Putamen (tissue), 1 donor: ENCODE measurements around the gene UTY.

Source experiments
- DNase-seq: peaks from one replicate; pipeline ENCODE4 v3.0.0-alpha.2; 2016; ENCODE audit warnings: low spot score

UTY gene

DNA sequence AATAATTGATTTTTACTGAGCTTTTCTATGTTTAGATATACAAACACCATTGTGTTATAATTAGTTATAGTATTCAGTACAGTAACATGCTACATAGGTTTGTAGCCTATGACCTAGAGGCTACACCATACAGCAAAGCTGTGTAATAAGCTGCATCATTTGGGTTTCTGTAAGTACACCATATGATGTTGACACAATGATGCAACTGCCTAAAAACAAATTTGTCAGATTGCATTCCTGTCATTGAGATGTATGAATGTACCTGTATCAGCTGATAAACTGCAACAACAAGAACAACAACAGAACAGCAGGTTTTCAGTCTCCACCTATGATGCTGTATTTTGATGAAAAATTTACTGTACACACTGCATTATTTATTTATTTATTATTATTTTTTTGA, 64.3 kb downstream of the UTY start:
- DNase-seq, result no peak

DNA sequence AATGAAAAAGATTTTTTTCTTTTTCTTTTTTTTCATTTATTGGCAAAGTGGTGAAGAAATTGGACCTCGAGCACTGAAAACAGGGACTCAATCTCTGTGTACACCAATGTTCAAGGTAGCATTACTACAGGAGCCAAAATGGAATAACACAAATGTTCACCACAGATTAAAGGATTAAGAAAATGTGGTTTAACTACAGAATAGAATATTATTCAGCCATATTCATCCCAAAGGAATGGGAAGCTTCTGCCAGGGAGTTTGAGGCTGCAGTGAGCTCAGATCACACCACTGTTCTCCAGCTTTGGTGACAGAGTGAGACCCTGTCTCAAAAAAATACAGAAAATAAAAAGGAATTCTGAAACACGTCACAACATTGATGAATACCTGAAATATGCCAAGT, 81.0 kb downstream of the UTY start:
- no peak for DNase-seq

DNA sequence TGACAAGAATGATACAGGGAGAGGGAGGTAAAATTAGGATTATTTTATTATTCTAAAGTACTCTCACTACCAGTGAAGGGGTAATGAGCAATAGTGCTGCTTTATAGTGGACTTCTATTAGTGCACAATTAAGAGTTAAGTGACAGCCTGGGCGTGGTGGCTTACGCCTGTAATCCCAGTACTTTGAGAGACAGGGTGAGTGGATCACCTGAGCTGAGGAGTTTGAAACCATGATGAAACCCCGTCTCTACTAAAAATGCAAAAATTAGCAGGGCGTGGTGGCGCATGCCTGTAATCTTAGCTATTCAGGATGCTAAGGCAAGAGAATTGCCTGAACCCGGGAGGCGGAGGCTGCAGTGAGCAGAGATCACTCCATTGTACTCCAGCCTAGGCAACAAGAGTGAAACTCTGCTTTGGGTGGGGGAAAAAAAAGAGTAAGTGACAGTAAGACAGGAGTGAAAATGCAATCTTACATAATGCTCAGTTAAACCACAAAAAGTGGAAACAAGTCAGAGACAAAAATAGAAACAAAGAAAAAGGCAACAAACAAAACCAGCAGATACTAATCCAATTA, 98.6 kb downstream of the UTY start:
- DNase-seq, result no peak

DNA sequence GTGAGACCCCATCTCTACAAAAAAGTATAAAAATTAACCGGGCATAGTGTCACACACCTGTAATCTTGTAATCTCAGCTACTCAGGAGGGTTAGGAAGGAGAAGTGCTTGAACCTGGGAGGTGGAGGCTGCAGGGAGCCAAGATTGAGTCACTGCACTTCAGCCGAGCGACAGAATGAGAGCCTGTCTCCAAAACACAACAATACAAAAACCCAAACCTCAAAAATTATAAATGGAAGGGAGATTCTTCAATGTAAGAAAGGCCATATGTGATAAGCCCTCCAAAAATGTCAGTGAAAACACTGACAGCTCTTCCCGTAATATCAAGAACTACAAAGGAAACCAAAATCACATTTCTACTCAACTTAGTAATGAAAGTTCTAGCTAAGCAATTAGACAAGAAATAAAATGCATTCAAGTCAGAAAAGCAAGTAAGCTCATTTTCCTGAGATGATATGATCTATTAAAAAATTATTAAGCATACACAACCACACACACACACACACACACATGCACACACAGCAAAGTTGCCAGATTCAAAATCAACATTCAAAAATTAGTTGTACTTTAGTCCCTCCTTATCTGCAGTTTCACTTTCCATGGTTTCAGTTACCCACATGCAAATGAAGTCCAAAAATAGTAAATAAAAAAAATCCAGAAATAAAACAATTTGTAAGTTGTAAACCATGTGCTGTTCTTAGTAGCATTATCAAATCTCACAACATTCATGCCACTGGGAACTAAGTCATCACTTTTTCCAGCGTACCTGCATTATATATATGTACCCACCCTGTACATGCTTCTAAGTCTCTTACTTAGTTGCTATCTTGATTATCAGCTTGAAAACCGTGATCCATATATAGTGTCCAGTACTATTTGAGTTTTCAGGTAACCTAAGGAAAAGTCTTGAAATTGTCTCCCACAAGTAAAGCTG, 108.7 kb downstream of the UTY start:
- no peak for DNase-seq

DNA sequence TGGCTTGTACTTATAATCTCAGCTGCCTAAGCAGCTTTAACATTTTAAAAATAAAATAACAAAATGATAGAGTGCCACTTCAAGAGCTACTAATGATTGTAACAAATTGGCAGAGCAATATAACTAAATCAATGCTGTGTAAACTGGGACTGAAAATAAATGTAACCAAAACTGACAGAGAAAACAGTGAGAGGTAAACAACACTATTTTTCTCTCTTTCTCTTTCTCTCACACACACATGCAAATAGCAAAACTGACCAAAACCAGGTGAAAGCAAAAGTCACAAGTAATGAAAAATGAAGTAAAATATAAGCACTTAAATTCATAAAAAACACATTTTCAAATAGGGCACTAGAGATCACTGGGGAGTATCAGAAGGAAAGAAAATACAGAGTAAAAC, 109.6 kb downstream of the UTY start:
- no peak for DNase-seq

DNA sequence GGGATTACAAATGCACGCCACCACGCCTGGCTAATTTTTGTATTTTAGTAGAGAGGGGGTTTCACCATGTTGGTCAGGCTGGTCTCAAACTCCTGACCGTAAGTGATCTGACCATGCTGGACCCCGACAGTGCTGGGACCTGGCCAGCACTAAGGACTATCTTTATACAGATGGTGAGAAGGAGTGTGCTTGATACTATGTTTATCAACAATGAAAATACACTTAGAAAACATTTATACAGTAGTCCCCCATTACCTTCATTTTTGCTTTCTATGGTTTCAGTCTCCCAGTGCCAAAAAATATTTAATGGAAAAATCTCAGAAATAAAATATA, 111.4 kb downstream of the UTY start:
- no peak for DNase-seq

DNA sequence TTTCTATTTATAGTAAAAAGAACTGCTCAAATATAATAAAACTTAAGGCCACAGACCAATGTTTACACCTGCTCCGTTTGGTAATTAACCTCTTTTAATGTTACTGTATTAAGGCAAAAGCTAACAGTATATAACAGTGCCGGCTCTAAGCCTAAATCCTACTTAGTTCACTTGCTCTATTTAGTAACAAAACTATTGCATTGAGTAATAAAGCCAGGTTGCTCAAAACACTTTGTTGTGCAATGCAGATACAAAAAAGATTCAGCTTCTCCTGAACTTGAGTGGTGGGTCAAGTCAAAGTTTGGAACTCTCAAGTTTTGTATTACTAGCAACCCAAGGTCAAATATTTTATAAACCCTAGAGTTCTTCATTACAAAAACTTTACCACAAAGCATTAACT, 116.2 kb downstream of the UTY start:
- DNase-seq, result no peak

DNA sequence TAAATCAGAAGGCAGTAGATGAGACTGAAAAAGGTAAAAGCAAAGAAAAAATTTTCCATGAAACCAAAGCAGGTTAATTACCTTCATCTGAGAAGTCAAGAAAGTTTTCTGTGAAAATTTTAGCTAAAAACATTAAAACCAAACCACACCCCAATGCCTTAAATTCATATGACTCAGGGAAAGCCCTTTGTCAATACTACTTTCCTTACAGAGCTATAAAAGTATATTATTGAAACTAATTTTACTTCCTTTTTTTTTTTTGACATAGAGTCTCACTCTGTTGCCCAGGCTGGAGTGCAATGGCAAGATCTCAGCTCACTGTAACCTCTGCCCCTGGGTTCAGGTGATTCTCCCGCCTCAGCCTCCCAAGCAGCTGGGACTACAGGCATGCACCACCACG, 117.2 kb downstream of the UTY start:
- DNase-seq, result no peak

DNA sequence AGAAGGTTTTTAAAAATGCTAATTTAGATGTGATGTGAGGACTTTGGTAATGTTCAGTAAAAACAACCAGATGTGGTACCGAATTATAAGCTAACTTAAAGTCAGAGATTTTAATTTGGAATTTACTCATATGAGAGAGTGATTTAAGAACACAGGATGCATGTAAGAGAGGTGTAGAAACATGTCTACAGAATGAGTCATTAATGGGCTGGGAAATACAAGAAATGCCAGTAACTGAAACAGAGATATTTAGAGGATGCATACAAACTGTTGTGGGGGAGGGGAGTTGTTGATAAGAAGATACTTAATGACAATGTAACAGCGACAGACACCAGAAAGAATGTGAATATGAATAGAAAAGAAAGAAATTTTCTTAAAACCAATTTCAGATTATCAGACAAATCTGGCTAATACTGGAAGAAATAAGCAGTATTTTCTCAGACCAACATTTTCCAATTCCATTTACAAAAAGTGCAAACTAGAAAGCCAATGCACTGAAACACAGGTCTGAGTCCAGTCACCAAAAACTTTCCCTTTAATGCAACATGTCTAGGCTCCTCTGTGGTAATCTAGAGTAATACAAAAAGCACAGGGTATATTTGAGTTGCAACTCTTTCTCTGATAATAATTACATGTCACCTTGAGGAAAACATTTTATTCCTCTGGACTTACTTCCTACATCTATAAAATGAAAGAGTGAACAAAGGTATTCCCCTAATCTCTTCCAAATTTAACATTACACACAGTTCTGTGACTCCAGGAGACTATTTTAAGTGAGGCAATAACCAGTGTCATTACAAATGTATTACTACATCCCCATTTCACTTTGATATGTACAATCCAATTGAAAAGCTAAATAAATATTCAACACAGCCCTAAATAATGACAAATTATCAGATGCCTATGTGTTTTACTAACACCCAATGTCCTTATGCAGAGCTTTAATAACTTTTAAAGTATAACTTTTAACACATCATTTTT, 117.9 kb downstream of the UTY start:
- no peak for DNase-seq

DNA sequence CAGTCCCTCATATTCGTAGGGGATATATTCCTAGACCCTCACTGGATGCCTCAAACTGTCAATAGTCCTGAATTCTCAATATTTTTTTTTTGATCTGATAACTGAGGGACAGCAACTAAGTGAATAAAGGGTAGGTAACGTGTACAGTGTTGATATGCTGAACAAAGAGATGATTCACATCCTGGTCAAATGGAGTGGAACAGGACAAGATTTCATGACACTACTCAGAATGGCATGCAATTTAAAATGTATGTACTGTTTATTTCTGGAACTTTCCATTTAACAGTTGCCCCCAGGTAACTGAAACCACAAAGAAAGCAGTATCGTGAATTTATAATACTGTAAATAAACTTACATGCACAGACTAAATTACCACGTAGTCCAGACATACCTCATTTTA, 128.4 kb downstream of the UTY start:
- DNase-seq, result no peak

DNA sequence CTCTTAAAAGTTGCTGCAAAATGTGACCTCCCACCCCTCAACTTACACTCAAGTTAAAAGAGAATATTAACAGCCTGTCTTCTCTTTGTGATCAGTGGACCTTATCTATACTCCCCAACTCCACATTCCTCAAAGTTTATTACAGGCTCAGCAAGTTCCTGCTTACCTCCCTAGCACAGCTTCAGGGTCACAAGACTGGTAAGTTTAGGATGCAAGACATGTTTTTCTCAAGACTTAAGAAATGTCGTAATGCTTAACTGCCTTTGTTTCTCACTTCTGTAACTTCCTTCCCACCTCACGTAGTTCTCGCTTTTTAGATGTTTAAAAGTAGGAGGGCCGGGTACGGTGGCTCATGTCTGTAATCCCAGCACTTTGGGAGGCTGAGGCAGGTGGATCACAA, 132.7 kb downstream of the UTY start:
- DNase-seq, result no peak

DNA sequence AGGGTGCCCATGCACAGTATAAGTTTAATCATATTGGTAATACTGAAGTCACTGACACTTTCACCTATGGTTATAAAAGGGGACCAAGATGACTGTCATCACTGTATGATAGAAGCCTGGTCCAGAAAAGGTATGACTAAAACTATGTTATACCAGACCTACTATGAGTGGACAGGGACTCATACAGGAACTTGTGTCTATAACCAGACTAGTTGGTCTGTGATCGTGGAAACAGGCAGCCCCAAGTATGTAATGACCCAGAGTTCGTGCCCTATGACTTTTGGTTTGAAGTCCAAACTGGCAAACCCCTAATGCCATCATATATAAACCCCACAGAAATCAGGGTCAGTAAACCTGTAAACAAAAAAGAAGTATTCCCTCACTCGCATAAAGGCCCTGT, 134.3 kb downstream of the UTY start:
- DNase-seq, result no peak

DNA sequence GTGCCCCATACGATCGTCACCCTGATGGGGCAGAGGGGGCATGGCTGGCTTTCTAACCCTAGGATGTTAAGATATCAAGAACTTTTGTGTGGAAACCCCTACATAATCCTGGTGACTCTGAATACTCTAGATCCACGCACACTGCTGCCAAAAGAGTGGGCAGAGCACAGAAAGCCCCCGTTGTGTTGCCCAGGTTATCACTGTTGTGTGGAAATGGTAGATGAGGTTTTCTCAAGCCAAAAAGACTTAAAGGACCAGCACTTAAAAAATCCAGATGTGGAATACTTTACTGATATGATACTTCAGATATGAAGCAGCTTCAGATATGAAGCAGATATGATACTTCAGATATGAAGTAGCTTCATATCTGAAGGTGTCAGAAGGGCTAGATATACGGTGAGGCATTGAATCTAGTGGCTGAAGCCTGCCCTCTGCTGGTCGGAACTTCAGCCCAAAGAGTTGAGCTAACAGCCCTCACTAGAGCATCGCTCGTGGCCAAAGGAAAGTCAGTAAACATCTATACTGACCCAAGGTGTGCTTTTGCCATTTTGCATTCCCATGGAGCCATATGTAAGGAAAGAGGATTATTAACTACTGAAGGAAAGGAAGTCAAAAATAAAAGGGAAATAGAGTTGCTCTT, 136.4 kb downstream of the UTY start:
- peak; percentile 19 for DNase-seq

DNA sequence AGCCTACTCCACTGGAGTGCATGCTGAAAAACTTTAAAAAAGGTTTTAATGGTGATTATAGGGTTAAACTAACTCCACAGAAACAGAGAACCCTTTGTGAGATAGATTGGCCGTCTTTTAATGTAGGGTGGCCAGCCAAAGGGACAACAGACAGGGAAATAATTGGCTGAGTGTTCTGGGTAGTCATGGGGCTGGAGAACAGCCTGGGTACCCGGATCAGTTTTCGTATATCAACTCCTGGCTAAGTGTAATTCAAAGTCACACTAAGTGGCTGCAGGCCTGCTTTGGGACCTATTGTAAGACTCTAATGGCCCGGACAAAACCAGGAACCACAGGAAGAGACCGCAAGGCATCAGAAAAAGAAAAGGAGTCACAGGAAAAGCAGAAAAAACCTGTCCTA, 139.9 kb downstream of the UTY start:
- DNase-seq, result peak; percentile 70

DNA sequence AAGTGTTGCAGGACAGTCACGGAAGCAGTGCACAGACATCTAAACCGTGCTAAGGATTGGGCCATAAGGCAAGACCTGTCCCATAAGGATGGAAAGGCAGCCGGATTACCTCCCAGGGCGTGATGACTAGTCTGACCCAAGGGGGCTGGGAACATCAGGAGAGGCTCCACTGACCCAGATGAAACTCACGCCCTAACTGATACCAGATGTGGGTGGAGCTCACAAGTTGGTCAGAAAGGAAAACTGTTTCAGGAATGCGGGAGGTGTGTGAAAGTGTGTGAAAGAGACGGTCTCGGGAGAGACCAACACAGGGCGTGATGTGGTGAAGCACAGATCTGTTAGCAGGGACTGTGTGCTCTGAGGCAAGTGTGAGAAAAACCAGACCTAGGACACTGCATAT, 140.5 kb downstream of the UTY start:
- DNase-seq, result no peak

DNA sequence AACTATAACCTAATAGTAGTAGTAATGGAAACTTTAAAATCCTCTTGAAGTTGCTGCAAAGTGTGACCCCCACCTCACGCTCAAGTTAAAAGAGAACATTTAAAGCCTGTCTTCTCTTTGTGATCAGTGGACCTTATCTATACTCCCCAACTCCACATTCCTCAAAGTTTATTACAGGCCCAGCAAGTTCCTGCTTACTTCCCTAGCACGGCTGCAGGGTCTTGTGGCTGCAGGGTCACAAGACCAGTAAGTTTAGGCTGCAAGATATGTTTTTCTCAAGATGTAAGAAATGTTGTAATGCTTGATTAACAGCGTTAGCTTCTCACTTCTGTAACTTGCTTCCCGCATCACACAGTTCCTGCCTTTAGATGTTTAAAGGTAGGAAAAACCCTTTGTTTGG, 141.1 kb downstream of the UTY start:
- no peak for DNase-seq

DNA sequence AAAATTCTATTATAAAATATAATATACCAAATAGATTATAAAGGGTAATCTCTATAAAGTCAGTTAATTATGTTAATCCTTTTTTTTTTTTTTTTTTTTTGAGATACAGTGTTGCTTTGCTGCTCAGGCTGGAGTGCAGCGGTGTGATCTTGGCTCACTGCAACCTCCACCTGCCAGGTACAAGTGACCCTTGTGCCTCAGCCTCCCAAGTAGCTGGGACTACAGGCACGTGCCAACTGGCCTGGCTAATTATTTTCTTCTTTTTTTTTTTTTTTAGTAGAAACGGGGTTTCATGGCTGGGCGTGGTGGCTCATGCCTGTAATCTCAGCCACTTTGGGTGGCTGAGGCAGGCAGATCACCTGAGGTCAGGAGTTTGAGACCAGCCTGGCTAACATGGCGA, 141.9 kb downstream of the UTY start:
- DNase-seq, result no peak

DNA sequence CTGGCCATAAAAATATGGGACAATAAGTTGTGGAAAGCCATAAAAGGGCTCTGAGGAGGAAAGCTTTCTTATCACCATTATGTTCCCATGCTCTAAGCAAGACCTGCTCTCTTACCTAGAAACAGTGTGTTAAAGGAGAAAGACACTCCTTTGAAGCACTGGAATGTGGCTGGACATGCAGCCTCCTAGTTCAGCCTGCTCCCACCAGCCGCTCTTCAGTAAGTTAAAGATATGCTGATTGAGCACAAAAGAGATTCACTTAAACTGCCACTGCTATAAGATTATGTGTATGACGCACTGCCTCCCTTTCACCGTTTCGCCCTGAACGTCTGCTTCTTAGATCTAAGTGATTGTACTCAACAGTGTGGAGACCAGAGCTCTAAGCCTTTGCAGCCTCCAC, 146.0 kb downstream of the UTY start:
- no peak for DNase-seq

DNA sequence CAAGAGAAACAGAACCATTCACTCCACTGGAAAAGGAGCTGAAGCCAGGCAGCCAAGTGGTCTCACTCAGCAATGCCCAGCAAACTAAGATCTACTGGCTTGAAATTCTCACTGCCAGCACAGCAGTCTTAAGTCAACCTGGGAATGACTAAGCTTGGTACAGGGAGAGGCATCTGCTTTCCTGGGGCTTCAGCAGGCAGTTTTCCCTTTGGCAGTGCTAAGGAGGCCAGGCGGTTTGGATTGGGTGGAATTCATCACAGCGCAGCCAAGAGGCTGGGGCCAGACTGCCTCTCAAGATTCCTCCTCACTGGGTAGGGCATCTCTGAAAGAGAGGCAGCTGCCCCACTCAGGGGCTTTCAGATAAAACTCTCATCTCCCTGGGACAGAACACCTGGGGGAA, 149.2 kb downstream of the UTY start:
- no peak for DNase-seq

DNA sequence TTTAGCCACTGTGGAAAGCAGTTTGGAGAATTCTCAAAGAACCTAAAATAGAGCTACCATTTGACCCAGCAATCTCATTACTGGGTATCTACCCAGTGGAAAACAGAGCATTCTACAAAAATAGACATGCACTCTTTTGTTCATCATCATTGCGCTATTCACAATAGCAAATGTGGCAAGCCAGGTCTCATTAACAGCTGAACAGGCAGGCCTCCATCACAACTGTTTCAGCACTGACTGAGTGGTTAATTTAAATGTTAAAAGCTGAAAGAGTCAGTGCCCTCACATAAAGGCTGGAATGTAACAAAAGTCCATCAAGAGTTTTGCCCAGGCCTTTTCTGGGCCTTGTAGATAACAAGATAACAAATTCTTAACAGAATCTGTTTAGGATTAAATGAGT, 166.9 kb downstream of the UTY start:
- no peak for DNase-seq

DNA sequence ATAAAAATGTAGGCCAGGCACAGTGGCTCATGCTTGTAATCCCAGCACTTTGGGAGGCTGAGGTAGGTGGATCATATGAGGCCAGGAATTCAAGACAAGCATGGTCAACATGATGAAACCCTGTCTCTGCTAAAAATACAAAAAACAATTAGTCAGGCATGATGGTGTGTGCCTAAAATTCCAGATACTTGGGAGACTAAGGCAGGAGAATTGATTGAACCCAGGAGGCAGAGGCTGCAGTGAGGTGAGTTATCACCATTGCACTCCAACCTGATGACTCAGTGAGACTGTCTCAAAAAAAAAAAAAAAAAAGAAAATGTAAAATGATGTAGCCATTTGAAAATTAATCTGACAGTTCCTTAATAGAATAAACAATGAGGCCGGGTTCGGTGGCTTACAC, 171.9 kb downstream of the UTY start:
- no peak for DNase-seq

DNA sequence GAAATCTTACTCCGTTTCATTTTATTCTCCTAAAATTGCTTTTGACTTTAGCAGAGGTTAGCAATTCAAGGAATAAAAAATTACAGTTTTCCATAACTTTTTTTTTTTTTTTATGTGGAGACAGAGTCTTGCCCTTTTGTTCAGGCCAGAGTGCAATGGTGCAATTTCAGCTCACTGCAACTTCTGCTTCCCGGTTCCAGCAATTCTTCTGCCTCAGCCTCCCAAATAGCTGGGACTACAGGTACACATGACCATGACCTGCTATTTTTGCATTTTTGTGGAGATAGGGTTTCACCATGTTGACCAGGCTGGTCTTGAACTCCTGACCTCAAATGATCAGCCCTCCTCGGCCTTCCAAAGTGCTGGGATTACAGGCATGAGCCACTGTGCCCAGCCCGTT, 179.0 kb downstream of the UTY start:
- DNase-seq, result no peak
